CD4-positive, alpha-beta T cell treated with Interferon gamma for 1 hour (primary cell): ENCODE results near the gene ALG14.

Experiments
- DNase-seq: peaks from one replicate; pipeline ENCODE4 v3.0.0-alpha.2; 2020

ALG14 gene

GRCh38 chr1:94926126-94926914 is 146.4 kb downstream of the ALG14 start:
- no peak for DNase-seq

GRCh38 chr1:94925561-94926125 is 147.1 kb downstream of the ALG14 start:
- DNase-seq, result peak; percentile 24

GRCh38 chr1:94925004-94925403 is 147.7 kb downstream of the ALG14 start:
- DNase-seq, result no peak
